ENCODE results near the gene GLDN. TPM values are rescaled to one million over a fixed set of nuclear protein-coding genes. Genes with fewer than 3 reads are reported as not detected.

GLDN gene
- polyA plus RNA-seq, 1 donor from 2014 or later: 0.58 TPM

- no peak overlapping the region for H2AFZ ChIP-seq (ENCODE audit: low read depth, low read length)
- TF ChIP-seq POLR2AphosphoS5 (IDR thresholded peaks at IDR 0.05) (no peak), EZH2 (IDR thresholded peaks at IDR 0.05; ENCODE audit: borderline replicate concordance, insufficient read depth, low read length, poor library complexity, severe bottlenecking) (no peak)
- H3K4me3 ChIP-seq (ENCODE audit: low read length): no peak overlapping the region
- no peak overlapping the region for H3K9ac ChIP-seq (ENCODE audit: low read length)
- H3K9me3 ChIP-seq (ENCODE audit: low read length): no peaks in the 10 kb centered on the region
- no peaks in the 10 kb centered on the region for H3K27me3 ChIP-seq (ENCODE audit: insufficient read depth, low read depth, low read length)
- no peaks in the 10 kb centered on the region for H3F3A ChIP-seq (ENCODE audit: insufficient read depth, low read length, poor library complexity, severe bottlenecking)
- H4K20me1 ChIP-seq (ENCODE audit: insufficient read depth): no peaks in the 10 kb centered on the region
- no peak overlapping the region for H3K27ac ChIP-seq (ENCODE audit: low read length)
- H3K36me3 ChIP-seq (ENCODE audit: insufficient read depth, low read length): no peaks in the 10 kb centered on the region
- H3K9me2 ChIP-seq (ENCODE audit: insufficient read depth, low read length): no peaks in the 10 kb centered on the region
- no peaks in the 10 kb centered on the region for H3K79me2 ChIP-seq (replicated peaks; ENCODE audit: insufficient read depth, low read length)
- no peak overlapping the region for H3K4me2 ChIP-seq (ENCODE audit: low read length)
Observed at GRCh38 chr15:51319539-51319938, 21.9 kb upstream of the GLDN start.

DNA sequence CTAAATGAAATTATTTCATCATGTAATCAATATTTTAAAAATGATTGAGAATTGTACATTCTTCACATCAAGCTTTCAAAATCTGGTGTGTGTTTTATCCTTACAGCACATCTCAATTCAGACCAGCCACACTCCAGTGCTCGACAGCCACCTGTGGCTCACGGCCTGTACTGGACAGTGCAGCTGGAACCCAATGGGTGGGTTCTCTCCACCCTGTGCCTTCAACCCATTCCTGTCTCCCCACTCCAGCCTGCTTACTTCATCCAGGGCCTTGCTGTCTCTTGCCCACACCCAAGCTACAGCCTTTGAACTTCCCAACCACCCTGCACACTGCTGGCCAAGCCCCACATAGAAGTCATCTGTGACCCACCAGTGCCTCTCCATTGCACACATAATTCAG, 20.6 kb upstream of the GLDN start:
- Histone ChIP-seq H3K27ac (ENCODE audit: low read length) (no peak overlapping the region), H3K4me2 (ENCODE audit: low read length) (no peak overlapping the region), H3K9me3 (ENCODE audit: low read length) (no peaks in the 10 kb centered on the region), H3F3A (ENCODE audit: insufficient read depth, low read length, poor library complexity, severe bottlenecking) (no peaks in the 10 kb centered on the region), H3K79me2 (replicated peaks; ENCODE audit: insufficient read depth, low read length) (no peaks in the 10 kb centered on the region), H2AFZ (ENCODE audit: low read depth, low read length) (no peak overlapping the region), H3K27me3 (ENCODE audit: insufficient read depth, low read depth, low read length) (no peaks in the 10 kb centered on the region), H3K9ac (ENCODE audit: low read length) (no peak overlapping the region), H3K36me3 (ENCODE audit: insufficient read depth, low read length) (no peaks in the 10 kb centered on the region), H4K20me1 (ENCODE audit: insufficient read depth) (no peaks in the 10 kb centered on the region), H3K4me3 (ENCODE audit: low read length) (no peak overlapping the region), H3K9me2 (ENCODE audit: insufficient read depth, low read length) (no peaks in the 10 kb centered on the region)
- no peak for TF ChIP-seq TAF1 (IDR thresholded peaks at IDR 0.05; ENCODE audit: low read depth)
- TF ChIP-seq MXI1 (conservative IDR thresholded peaks at IDR 0.05; ENCODE audit: poor library complexity, severe bottlenecking): no peak
- no peak for TF ChIP-seq EP300 (conservative IDR thresholded peaks at IDR 0.05; ENCODE audit: poor library complexity, severe bottlenecking)
- TF ChIP-seq, protein P1, sequence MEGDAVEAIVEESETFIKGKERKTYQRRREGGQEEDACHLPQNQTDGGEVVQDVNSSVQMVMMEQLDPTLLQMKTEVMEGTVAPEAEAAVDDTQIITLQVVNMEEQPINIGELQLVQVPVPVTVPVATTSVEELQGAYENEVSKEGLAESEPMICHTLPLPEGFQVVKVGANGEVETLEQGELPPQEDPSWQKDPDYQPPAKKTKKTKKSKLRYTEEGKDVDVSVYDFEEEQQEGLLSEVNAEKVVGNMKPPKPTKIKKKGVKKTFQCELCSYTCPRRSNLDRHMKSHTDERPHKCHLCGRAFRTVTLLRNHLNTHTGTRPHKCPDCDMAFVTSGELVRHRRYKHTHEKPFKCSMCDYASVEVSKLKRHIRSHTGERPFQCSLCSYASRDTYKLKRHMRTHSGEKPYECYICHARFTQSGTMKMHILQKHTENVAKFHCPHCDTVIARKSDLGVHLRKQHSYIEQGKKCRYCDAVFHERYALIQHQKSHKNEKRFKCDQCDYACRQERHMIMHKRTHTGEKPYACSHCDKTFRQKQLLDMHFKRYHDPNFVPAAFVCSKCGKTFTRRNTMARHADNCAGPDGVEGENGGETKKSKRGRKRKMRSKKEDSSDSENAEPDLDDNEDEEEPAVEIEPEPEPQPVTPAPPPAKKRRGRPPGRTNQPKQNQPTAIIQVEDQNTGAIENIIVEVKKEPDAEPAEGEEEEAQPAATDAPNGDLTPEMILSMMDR (IDR thresholded peaks at IDR 0.05; ENCODE audit: poor library complexity, severe bottlenecking): no peak
- TF ChIP-seq EZH2 (IDR thresholded peaks at IDR 0.05; ENCODE audit: borderline replicate concordance, insufficient read depth, low read length, poor library complexity, severe bottlenecking): no peak
- no peak for TF ChIP-seq SMC3 (conservative IDR thresholded peaks at IDR 0.05; ENCODE audit: poor library complexity)
- no peak for TF ChIP-seq RAD21 (conservative IDR thresholded peaks at IDR 0.05)
- no peak for TF ChIP-seq POLR2AphosphoS5 (IDR thresholded peaks at IDR 0.05)
- TF ChIP-seq REST (IDR thresholded peaks at IDR 0.05; ENCODE audit: borderline replicate concordance): no peak

DNA sequence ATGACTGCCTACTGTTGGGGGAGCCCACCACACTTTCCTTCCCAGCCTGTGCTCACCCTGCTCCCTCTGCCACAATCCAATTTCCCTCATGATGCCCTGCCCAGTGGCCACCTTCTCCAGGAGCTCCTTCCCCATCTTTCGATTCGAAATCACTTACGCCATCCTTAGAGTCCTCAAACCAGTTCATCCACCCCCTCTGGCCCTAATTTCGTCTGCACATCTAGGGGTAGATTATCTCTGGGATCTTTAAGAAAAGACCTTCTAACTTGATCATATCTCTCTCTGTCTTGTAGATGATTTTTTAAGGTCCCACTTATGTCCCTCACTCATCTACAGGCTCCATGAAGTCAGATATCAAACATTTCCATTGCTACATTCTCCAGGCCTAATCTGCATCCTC, 20.1 kb upstream of the GLDN start:
- no peaks in the 10 kb centered on the region for H4K20me1 ChIP-seq (ENCODE audit: insufficient read depth)
- H3K79me2 ChIP-seq (replicated peaks; ENCODE audit: insufficient read depth, low read length): no peaks in the 10 kb centered on the region
- H2AFZ ChIP-seq (ENCODE audit: low read depth, low read length): no peak overlapping the region
- H3K4me3 ChIP-seq (ENCODE audit: low read length): no peak overlapping the region
- no peak overlapping the region for H3K27ac ChIP-seq (ENCODE audit: low read length)
- H3K4me2 ChIP-seq (ENCODE audit: low read length): no peak overlapping the region
- no peaks in the 10 kb centered on the region for H3F3A ChIP-seq (ENCODE audit: insufficient read depth, low read length, poor library complexity, severe bottlenecking)
- no peaks in the 10 kb centered on the region for H3K9me3 ChIP-seq (ENCODE audit: low read length)
- TF ChIP-seq REST (IDR thresholded peaks at IDR 0.05; ENCODE audit: borderline replicate concordance) (no peak), EZH2 (IDR thresholded peaks at IDR 0.05; ENCODE audit: borderline replicate concordance, insufficient read depth, low read length, poor library complexity, severe bottlenecking) (no peak), SMC3 (conservative IDR thresholded peaks at IDR 0.05; ENCODE audit: poor library complexity) (no peak), EP300 (conservative IDR thresholded peaks at IDR 0.05; ENCODE audit: poor library complexity, severe bottlenecking) (no peak), POLR2AphosphoS5 (IDR thresholded peaks at IDR 0.05) (no peak)
- TF ChIP-seq, protein P1 (IDR thresholded peaks at IDR 0.05; ENCODE audit: poor library complexity, severe bottlenecking): no peak
- H3K9ac ChIP-seq (ENCODE audit: low read length): no peak overlapping the region
- H3K9me2 ChIP-seq (ENCODE audit: insufficient read depth, low read length): no peaks in the 10 kb centered on the region
- H3K36me3 ChIP-seq (ENCODE audit: insufficient read depth, low read length): no peaks in the 10 kb centered on the region
- no peaks in the 10 kb centered on the region for H3K27me3 ChIP-seq (ENCODE audit: insufficient read depth, low read depth, low read length)

Measured in neural cell (in vitro differentiated cells).